Thymus (tissue), 11 donors: ENCODE results near the gene GRB10. TPM values are rescaled to one million over a fixed set of nuclear protein-coding genes. Genes with fewer than 3 reads are reported as not detected.
A peak's percentile ranks its signal among the peaks of the same experiment; 100 is the strongest.

Experiments
- DNase-seq, 9 donors: peaks; one replicate each; pipeline ENCODE4 v3.0.0-alpha.2; 2013; ENCODE audit warnings: low spot score in 9 of 9, low read depth in 6 of 9, missing footprints in 1 of 9
- H3K27ac ChIP-seq, 2 donors: one replicate each; pipeline ENCODE4 v1.5.1; 2013; ENCODE audit warnings: control low read depth in 1 of 2, low read depth in 1 of 2, low read length in 1 of 2, mild to moderate bottlenecking in 1 of 2, moderate library complexity in 1 of 2
- H3K27me3 ChIP-seq, 2 donors: one replicate each; pipeline ENCODE4 v1.5.1; 2013; ENCODE audit warnings: low read length in 1 of 2; ENCODE audit not compliant: control insufficient read depth in 2 of 2, insufficient read depth in 1 of 2
- H3K36me3 ChIP-seq, 2 donors: one replicate each; pipeline ENCODE4 v1.5.1; 2013; ENCODE audit warnings: low read length in 1 of 2, mild to moderate bottlenecking in 1 of 2, moderate library complexity in 1 of 2; ENCODE audit not compliant: control insufficient read depth in 2 of 2, insufficient read depth in 2 of 2
- H3K4me1 ChIP-seq, 2 donors: one replicate each; pipeline ENCODE4 v1.5.1; 2013; ENCODE audit warnings: low read length in 2 of 2; ENCODE audit not compliant: control insufficient read depth in 2 of 2, insufficient read depth in 2 of 2
- H3K4me3 ChIP-seq, 2 donors: one replicate each; pipeline ENCODE4 v1.5.1; 2013; ENCODE audit warnings: low read length in 2 of 2, control low read depth in 1 of 2, mild to moderate bottlenecking in 1 of 2
- H3K9me3 ChIP-seq, 2 donors: one replicate each; pipeline ENCODE4 v1.5.1; 2013; ENCODE audit warnings: low read length in 1 of 2, mild to moderate bottlenecking in 1 of 2; ENCODE audit not compliant: control insufficient read depth in 2 of 2, insufficient read depth in 1 of 2
- WGBS: extraction: QIAGEN DNeasy Blood & Tissue Kit; methylation state at CpG from one replicate; pipeline ENCODE4 v1.1.7; 2013; 5-methylcytosine and 5-hydroxymethylcytosine counted together
- polyA plus RNA-seq: library from polyadenylated mRNA; stranded (reverse); fragments of 200-250 nt; gene quantifications from one replicate; pipeline ENCODE4 v1.2.3, GENCODE V29; 2013
- total RNA-seq: library from RNA; stranded (reverse); fragments of 120-200 nt; gene quantifications from one replicate; pipeline ENCODE4 v1.2.4, GENCODE V29; 2013
- donor health status: healthy.

GRB10 gene
- total and polyA plus RNA-seq, 2 donors: 2.8 to 7.8 TPM

- Histone ChIP-seq H3K27ac (no peak overlapping the region), H3K36me3 (no peaks in the 10 kb centered on the region), H3K27me3 (no peaks in the 10 kb centered on the region), H3K4me3 (no peak overlapping the region), H3K9me3 (no peaks in the 10 kb centered on the region), H3K4me1 (peaks cover 0 to 7% of the 10 kb centered on the region in 2 donors)
- DNase-seq: no peak
- 95% methylated on average over 5 of the region's 5 CpGs for WGBS
These were observed 39.4 kb upstream of the GRB10 start for GRCh38 chr7:50822110-50822509.

- Histone ChIP-seq H3K27me3 (no peaks in the 10 kb centered on the region), H3K36me3 (no peaks in the 10 kb centered on the region), H3K27ac (no peak overlapping the region), H3K4me1 (peaks cover 0 to 7% of the 10 kb centered on the region in 2 donors), H3K9me3 (no peaks in the 10 kb centered on the region), H3K4me3 (no peak overlapping the region)
- no peak for DNase-seq
- WGBS: 93% methylated on average over 11 of the region's 11 CpGs
These were observed 38.8 kb upstream of the GRB10 start for GRCh38 chr7:50821457-50822008.

- no peak for DNase-seq
- H3K27me3 ChIP-seq: no peaks in the 10 kb centered on the region
- no peaks in the 10 kb centered on the region for H3K9me3 ChIP-seq
- H3K36me3 ChIP-seq: no peaks in the 10 kb centered on the region
- H3K27ac ChIP-seq: no peak overlapping the region
- no peaks in the 10 kb centered on the region for H3K4me1 ChIP-seq
- H3K4me3 ChIP-seq: no peak overlapping the region
- 97% methylated on average over 6 of the region's 6 CpGs for WGBS
These were observed 35.6 kb upstream of the GRB10 start for GRCh38 chr7:50818324-50818723.

- WGBS: 36% methylated on average over 1 of the region's 1 CpG
- Histone ChIP-seq H3K27me3 (no peaks in the 10 kb centered on the region), H3K36me3 (no peaks in the 10 kb centered on the region), H3K27ac (no peak overlapping the region), H3K4me3 (no peak overlapping the region), H3K4me1 (no peaks in the 10 kb centered on the region), H3K9me3 (no peaks in the 10 kb centered on the region)
- DNase-seq: no peak
These were observed 34.9 kb upstream of the GRB10 start for GRCh38 chr7:50817561-50817960.

GRCh38 chr7:50815138-50815537, 32.4 kb upstream of the GRB10 start:
- no peaks in the 10 kb centered on the region for H3K36me3 ChIP-seq
- no peak overlapping the region for H3K4me3 ChIP-seq
- H3K9me3 ChIP-seq: no peaks in the 10 kb centered on the region
- no peak overlapping the region for H3K27ac ChIP-seq
- no peak for DNase-seq
- no peaks in the 10 kb centered on the region for H3K4me1 ChIP-seq
- WGBS: 98% methylated on average over 3 of the region's 3 CpGs
- no peaks in the 10 kb centered on the region for H3K27me3 ChIP-seq

GRCh38 chr7:50814166-50814565, 31.5 kb upstream of the GRB10 start:
- DNase-seq: no peak
- Histone ChIP-seq H3K4me1 (no peaks in the 10 kb centered on the region), H3K36me3 (no peaks in the 10 kb centered on the region), H3K9me3 (no peaks in the 10 kb centered on the region), H3K27me3 (no peaks in the 10 kb centered on the region), H3K4me3 (no peak overlapping the region), H3K27ac (no peak overlapping the region)
- 87% methylated on average over 3 of the region's 3 CpGs for WGBS

GRCh38 chr7:50812841-50813475, 30.3 kb upstream of the GRB10 start:
- Histone ChIP-seq H3K27me3 (no peaks in the 10 kb centered on the region), H3K4me1 (no peaks in the 10 kb centered on the region), H3K36me3 (no peaks in the 10 kb centered on the region), H3K27ac (no peak overlapping the region), H3K9me3 (no peaks in the 10 kb centered on the region), H3K4me3 (no peak overlapping the region)
- DNase-seq: no peak
- 92% methylated on average over 1 of the region's 1 CpG for WGBS

GRCh38 chr7:50812094-50812493, 29.4 kb upstream of the GRB10 start:
- Histone ChIP-seq H3K9me3 (no peaks in the 10 kb centered on the region), H3K4me1 (no peaks in the 10 kb centered on the region), H3K4me3 (no peak overlapping the region), H3K36me3 (no peaks in the 10 kb centered on the region), H3K27ac (no peak overlapping the region), H3K27me3 (no peaks in the 10 kb centered on the region)
- DNase-seq: peak in 1 of 9 donors; percentile 25
- 49% methylated on average over 6 of the region's 6 CpGs for WGBS

GRCh38 chr7:50808282-50808888, 25.7 kb upstream of the GRB10 start:
- no peak overlapping the region for H3K27ac ChIP-seq
- H3K4me1 ChIP-seq: no peaks in the 10 kb centered on the region
- WGBS: 87% methylated on average over 14 of the region's 14 CpGs
- H3K4me3 ChIP-seq: no peak overlapping the region
- DNase-seq: no peak
- peaks cover 0 to 3% of the 10 kb centered on the region in 2 donors for H3K27me3 ChIP-seq
- no peaks in the 10 kb centered on the region for H3K36me3 ChIP-seq
- no peaks in the 10 kb centered on the region for H3K9me3 ChIP-seq
